GM12873 (cell line): ENCODE data around the gene ZCCHC24.

Experiments used
- TF ChIP-seq, protein P1 (sequence below): IDR thresholded peaks from 2 replicates; pipeline ENCODE4 v1.5.1; 2012; ENCODE audit warnings: low read depth, mild to moderate bottlenecking, moderate library complexity, low read length, control low read depth; ENCODE audit not compliant: insufficient read depth; ENCODE audit errors: missing control alignments

ZCCHC24 gene

DNA sequence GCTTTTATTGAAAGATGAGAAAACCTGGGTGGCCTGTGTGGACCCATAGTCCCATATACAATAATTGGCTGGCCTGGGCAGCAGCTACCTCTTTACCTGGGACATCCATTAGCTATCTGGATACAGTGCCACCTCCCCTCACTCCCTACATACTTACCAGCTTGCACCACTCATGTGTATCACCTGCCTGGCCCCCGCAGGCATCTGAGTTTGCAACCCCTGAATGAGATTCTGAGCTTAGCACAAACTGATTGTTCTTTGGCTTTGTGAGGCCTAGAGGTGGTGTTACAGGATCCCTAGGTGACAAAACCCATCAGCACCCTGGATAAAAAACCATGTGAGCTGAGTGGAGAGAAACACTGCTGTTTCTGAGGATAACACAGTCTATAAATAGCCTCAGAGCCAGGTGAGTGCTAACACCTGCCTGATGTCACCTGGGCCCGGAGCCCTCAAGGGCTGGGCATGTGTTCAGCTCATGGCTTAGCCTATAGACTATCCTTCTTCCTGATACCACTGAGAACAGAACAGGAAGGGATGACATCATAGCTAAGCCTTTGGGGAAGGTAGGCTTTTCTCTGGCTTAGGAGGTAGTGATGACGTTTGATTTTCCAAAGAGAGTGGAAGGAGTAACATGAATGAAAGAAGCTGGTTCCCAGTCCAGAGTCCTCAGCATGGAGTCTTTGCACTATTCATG, 100.8 kb downstream of the ZCCHC24 start:
- TF ChIP-seq, protein P1, sequence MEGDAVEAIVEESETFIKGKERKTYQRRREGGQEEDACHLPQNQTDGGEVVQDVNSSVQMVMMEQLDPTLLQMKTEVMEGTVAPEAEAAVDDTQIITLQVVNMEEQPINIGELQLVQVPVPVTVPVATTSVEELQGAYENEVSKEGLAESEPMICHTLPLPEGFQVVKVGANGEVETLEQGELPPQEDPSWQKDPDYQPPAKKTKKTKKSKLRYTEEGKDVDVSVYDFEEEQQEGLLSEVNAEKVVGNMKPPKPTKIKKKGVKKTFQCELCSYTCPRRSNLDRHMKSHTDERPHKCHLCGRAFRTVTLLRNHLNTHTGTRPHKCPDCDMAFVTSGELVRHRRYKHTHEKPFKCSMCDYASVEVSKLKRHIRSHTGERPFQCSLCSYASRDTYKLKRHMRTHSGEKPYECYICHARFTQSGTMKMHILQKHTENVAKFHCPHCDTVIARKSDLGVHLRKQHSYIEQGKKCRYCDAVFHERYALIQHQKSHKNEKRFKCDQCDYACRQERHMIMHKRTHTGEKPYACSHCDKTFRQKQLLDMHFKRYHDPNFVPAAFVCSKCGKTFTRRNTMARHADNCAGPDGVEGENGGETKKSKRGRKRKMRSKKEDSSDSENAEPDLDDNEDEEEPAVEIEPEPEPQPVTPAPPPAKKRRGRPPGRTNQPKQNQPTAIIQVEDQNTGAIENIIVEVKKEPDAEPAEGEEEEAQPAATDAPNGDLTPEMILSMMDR = no peak

DNA sequence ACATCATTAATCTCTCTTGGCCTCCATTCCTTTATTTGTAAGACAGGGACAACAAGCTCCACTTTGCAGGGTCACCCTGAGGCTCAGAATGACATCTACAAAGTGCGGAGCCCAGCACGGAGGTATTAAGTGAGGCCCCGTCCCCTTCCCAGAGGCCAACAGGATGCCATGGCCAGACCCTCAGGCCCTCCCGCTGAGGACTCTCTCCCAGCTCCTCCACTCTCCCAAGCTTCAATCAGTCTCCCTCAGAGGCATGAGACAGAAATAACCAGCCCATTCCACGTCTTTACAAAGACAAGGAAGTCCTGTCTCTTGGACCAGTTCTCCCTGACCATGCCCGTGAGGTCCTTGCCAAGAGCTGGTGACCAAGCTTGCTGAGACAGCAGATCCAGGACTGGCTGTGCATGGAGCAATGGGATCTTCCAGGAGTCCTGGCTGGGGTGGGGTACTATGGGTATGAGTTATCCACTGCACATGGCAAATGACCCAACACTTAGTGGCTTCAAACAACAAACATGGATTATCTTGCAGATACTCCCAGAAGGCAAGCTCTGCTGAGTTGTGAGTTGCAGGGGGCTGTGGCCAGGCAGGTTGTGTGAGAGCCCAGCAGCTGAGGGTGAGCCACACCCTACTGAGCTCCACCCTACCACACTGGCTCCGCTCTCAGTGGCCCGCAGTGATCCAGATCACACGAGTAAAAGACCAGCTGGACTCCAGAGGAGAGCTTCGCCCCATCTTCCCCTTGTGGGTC, 102.4 kb downstream of the ZCCHC24 start:
- TF ChIP-seq, protein P1 = no peak

DNA sequence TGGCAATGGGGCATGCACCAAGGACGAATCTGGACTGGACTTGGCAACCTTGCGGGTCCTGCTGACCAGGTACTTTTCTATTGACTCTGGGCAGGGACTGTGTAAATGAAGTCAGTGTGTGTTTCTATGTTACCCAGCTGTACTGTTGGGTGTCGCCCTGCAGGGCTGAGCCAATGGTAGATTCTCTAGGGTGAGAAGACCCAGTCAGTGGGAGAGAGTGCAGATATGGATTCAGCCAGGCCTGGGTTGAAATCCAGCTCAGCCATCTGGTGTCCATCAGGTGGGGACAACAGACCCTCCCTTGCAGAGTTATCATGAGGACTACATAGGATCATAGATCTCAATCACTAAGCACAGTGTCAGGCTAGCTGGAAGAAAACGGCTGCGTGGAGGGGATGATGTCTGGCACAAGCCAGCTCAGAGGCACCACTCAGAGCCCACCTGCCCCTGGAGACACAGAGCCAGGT, 103.1 kb downstream of the ZCCHC24 start:
- TF ChIP-seq, protein P1 = no peak

DNA sequence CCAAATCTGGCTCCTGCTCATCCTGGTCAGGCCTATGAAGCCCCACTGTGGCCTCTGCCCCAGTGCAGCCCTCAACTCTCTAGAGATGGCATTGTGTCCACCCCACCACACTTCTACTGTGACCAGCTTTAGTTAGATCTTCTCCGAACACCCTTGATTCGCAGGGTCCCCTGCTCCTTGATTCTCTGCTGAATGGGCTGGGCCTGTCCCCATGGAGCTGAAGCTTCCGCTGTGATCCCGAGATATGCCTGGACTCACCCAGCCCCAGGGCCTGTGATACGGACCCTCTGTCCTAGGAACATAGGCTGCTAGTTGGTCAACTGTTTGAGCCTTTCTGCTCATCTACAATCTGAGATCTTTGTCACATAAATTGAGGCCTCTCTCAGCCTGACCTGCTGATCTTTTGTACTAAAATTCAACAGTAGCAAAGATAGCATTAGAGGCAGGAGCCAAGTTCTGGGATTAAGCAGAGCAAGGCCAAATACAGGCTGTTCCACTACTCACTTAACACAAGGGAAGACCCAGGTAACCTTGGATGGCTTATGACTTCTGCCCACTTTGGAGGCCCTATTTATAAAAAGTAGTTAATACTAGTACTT, 104.7 kb downstream of the ZCCHC24 start:
- TF ChIP-seq, protein P1 = no peak

DNA sequence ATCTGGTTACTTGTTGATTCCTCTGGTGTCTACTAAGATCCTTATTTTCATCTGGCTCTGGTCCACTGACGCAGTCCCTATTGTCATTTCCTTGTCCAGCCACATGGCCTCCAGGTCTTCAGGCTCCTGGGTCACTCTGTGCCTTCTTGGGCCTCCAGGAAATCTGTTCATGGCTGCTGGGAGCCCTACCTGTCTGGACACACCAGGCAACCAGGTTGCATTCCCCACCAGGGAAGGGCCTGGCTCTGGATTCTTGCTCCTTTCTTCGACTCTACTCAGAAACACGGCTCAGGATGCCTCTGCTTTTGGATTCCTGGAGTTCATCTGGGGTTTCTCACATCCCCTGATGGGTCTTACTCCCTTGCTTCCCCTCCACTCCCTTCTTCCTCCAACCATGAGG, 106.2 kb downstream of the ZCCHC24 start:
- TF ChIP-seq, protein P1 = no peak

DNA sequence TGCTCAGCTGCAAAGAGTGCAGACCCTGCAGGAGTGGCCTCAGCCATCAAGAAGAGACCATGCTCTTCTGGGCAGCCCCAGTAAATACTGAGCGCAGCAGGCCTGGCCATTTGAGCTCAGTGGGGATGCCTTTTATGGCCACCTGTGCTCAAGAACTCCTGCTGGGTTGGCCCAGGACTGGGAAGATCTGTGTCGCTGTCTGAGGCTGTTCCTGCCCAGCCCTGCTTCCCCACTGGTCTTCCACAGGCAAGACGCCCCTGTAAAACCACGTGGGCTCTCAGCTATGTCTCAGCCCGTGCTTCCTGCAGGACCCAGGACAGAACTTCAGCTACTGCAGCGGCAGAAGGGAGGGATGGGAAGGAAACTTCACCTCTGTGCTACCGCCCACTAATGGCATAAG, 108.7 kb downstream of the ZCCHC24 start:
- TF ChIP-seq, protein P1 = no peak

DNA sequence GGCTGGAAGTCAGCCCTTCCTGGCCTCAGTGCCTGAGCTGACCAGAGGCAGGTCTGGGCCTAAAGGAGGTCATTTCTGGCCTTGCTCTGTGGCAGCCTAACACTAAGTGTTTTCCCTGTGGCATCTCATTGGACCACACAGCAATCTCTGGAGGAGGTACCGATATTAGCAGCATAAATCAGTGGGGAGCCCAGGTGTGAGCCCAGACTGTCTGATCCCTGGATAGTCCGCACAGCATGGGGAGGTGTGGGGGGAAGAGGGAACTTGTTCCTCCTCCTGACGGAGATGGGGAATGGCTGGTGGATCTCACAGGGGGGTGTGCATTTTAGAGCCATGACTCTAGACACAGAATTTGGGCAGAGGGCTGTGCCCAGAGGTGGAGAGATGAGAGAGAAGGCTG, 109.1 kb downstream of the ZCCHC24 start:
- TF ChIP-seq, protein P1 = no peak
